Measurements from ENCODE around the gene CACNG4. TPM values are rescaled to one million over a fixed set of nuclear protein-coding genes. Genes with fewer than 3 reads are reported as not detected.

The CACNG4 gene
- total RNA-seq, 6 experiments from 2014 or later, result not detected

- H3K4me3 Mint-ChIP-seq, result no peak overlapping the region
- TF ChIP-seq CTCF (IDR thresholded peaks at IDR 0.05), result no peak
- no peak overlapping the region for H3K27ac Mint-ChIP-seq
- peaks cover 11% of the 10 kb centered on the region for H3K9me3 Mint-ChIP-seq
- H3K36me3 Mint-ChIP-seq (ENCODE audit: low read depth), result peaks cover 8% of the 10 kb centered on the region
- no peak for DNase-seq
- H3K4me1 Mint-ChIP-seq (ENCODE audit: low read depth), result no peaks in the 10 kb centered on the region
- peaks cover 16% of the 10 kb centered on the region for H3K27me3 Mint-ChIP-seq (ENCODE audit: insufficient read depth)
These were observed 89.0 kb downstream of the CACNG4 start for GRCh38 chr17:67053438-67054000.

GRCh38 chr17:67054011-67054591 is 89.6 kb downstream of the CACNG4 start:
- Mint-ChIP-seq H3K4me1 (ENCODE audit: low read depth) (no peaks in the 10 kb centered on the region), H3K36me3 (ENCODE audit: low read depth) (peaks cover 3% of the 10 kb centered on the region; the same call in 1 of the 2 replicates), H3K27me3 (ENCODE audit: insufficient read depth) (peaks cover 13% of the 10 kb centered on the region)

GRCh38 chr17:67054608-67055007 is 90.1 kb downstream of the CACNG4 start:
- H3K36me3 Mint-ChIP-seq (ENCODE audit: low read depth), result peaks cover 3% of the 10 kb centered on the region; the same call in 1 of the 2 replicates
- no peak overlapping the region for H3K27ac Mint-ChIP-seq
- no peak overlapping the region for H3K4me3 Mint-ChIP-seq
- no peak for TF ChIP-seq CTCF (IDR thresholded peaks at IDR 0.05)
- peaks cover 10% of the 10 kb centered on the region for H3K27me3 Mint-ChIP-seq (ENCODE audit: insufficient read depth)
- no peaks in the 10 kb centered on the region for H3K4me1 Mint-ChIP-seq (ENCODE audit: low read depth)
- DNase-seq, result no peak
- H3K9me3 Mint-ChIP-seq, result peaks cover under 1% of the 10 kb centered on the region

More at GRCh38 chr17:67054011-67054591, 89.6 kb downstream of the CACNG4 start:
- no peak for DNase-seq
- H3K9me3 Mint-ChIP-seq, result peaks cover 5% of the 10 kb centered on the region
- H3K4me3 Mint-ChIP-seq, result no peak overlapping the region
- TF ChIP-seq CTCF (IDR thresholded peaks at IDR 0.05), result no peak
- no peak overlapping the region for H3K27ac Mint-ChIP-seq

- no peak overlapping the region for H3K4me3 Mint-ChIP-seq
- H3K9me3 Mint-ChIP-seq, result no peaks in the 10 kb centered on the region
- H3K27me3 Mint-ChIP-seq (ENCODE audit: insufficient read depth), result peaks cover 7% of the 10 kb centered on the region
- no peak for DNase-seq
- H3K4me1 Mint-ChIP-seq (ENCODE audit: low read depth), result no peaks in the 10 kb centered on the region
- H3K27ac Mint-ChIP-seq, result no peak overlapping the region
- H3K36me3 Mint-ChIP-seq (ENCODE audit: low read depth), result peaks cover 3% of the 10 kb centered on the region; the same call in 1 of the 2 replicates
- TF ChIP-seq CTCF (IDR thresholded peaks at IDR 0.05), result no peak
These were observed 90.5 kb downstream of the CACNG4 start for GRCh38 chr17:67055041-67055443.

GRCh38 chr17:67055811-67056745 is 91.6 kb downstream of the CACNG4 start:
- no peak for DNase-seq
- Mint-ChIP-seq H3K27me3 (ENCODE audit: insufficient read depth) (peaks cover 7% of the 10 kb centered on the region), H3K4me1 (ENCODE audit: low read depth) (no peaks in the 10 kb centered on the region), H3K27ac (no peak overlapping the region), H3K36me3 (ENCODE audit: low read depth) (peaks cover 3% of the 10 kb centered on the region; the same call in 1 of the 2 replicates), H3K9me3 (peaks cover 6% of the 10 kb centered on the region; the same call in 1 of the 2 replicates), H3K4me3 (no peak overlapping the region)
- no peak for TF ChIP-seq CTCF (IDR thresholded peaks at IDR 0.05)

Data from HFFc6 (cell line).